KOPT-K1 (cell line): ENCODE results near the gene CD34.

ENCODE experiments used
- H3K27ac ChIP-seq: fragments of 200-600 bp; sonication (generic); 2 replicates; pipeline ENCODE4 v1.5.1; 2016; ENCODE audit warnings: antibody characterized with exemption, mild to moderate bottlenecking, low read depth, low read length; ENCODE audit not compliant: poor library complexity, severe bottlenecking
- H3K36me3 ChIP-seq: fragments of 200-600 bp; sonication (generic); 2 replicates; pipeline ENCODE4 v1.5.1; 2017; ENCODE audit warnings: antibody characterized with exemption, mild to moderate bottlenecking, low read length, moderate library complexity; ENCODE audit not compliant: insufficient read depth
- H3K9me3 ChIP-seq: fragments of 200-600 bp; sonication (generic); 2 replicates; pipeline ENCODE4 v1.5.1; 2017; ENCODE audit warnings: antibody characterized with exemption, low read length, mild to moderate bottlenecking; ENCODE audit not compliant: insufficient read depth, poor library complexity, severe bottlenecking

The CD34 gene

DNA sequence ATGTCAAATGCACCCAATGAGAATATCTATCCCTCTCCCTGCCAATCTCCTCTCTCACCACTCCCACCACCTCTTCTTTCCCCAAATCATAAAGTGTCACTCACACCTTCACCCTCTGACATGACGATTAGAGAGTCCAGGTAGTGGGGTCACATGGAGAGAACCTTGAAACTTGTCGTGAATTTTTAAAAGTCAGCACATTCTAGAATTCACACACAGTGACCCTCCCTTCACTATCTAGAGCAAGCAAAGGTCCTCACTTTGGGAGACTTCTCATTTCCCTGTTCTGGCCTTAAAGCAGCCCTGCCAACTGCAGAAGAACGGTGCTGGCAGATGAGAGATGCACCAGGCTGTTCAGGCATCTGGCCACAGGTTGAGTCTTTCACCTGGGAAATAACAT is 61.9 kb downstream of the CD34 start:
- H3K36me3 ChIP-seq: peaks cover 98% of the 10 kb centered on the region
- H3K9me3 ChIP-seq: no peaks in the 10 kb centered on the region
- no peak overlapping the region for H3K27ac ChIP-seq

DNA sequence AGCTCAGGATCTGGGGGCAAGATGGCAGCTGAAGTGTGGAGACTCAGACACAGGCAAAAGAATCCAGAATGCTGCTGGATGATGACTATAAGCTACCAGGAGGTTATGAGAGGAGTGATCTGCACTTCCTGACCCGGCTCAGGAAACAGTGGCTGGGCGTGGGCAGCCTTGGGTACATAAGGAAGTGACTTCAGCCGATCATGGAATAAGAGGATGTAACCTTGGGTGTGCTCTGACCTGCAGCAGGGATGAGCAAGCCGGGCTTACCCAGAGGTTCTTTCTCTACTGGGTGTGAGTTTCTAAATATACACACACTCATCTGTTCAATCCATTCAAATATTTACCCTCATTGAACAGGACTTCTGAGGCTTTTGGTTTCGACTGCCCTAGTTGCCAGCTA is 62.7 kb downstream of the CD34 start:
- Histone ChIP-seq H3K9me3 (no peaks in the 10 kb centered on the region), H3K36me3 (peaks cover 99% of the 10 kb centered on the region), H3K27ac (peak overlapping the region; percentile 10)

DNA sequence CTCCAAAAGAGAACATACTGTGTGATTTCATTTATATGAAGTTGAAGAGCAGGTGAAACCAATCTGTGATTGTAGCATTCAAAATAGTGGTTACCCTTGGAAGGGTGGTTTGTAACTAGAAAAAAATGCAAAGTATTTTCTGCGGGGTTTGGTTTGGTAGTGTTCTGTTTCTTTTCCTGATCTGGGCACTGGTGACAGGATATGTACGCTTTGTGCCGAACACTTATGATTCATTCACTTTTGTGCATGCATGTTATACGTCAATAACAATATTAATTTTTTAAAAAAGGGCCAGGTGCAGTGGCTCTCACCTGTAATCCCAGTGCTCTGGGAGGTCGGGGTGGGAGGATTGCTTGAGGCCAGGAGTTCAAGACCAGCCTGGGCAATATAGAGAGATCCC is 63.8 kb downstream of the CD34 start:
- no peak overlapping the region for H3K27ac ChIP-seq
- peaks cover 99% of the 10 kb centered on the region for H3K36me3 ChIP-seq
- no peaks in the 10 kb centered on the region for H3K9me3 ChIP-seq

DNA sequence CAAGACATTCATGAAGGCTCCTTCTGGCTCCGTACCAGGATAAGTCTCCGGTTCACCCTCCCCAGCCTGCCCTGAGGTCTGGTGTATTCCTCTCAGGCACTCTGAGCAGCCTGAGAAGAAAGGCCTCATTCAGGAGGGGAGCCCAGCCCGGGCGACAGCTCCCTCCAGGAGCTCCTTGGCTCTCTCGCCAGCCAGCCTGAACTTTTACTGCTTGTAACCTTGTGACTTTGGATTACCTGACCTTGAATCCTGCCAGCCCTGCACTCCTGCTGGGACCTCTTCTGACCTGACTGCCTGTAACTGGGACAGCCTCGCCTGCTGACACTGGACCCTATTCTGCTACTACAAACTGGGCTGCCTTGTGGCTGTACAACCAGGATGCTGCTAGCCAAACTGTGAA is 65.8 kb downstream of the CD34 start:
- Histone ChIP-seq H3K27ac (peak overlapping the region; percentile 20), H3K9me3 (no peaks in the 10 kb centered on the region), H3K36me3 (peaks cover 93% of the 10 kb centered on the region)

- Histone ChIP-seq H3K27ac (no peak overlapping the region), H3K9me3 (no peaks in the 10 kb centered on the region), H3K36me3 (peaks cover 92% of the 10 kb centered on the region)
Observed at GRCh38 chr1:207844371-207844770, 66.6 kb downstream of the CD34 start.

- no peaks in the 10 kb centered on the region for H3K9me3 ChIP-seq
- H3K27ac ChIP-seq: no peak overlapping the region
- H3K36me3 ChIP-seq: peaks cover 93% of the 10 kb centered on the region
Observed at GRCh38 chr1:207842506-207842905, 68.4 kb downstream of the CD34 start.

- H3K27ac ChIP-seq: no peak overlapping the region
- peaks cover 93% of the 10 kb centered on the region for H3K36me3 ChIP-seq
- no peaks in the 10 kb centered on the region for H3K9me3 ChIP-seq
Observed at GRCh38 chr1:207841901-207842300, 69.0 kb downstream of the CD34 start.

DNA sequence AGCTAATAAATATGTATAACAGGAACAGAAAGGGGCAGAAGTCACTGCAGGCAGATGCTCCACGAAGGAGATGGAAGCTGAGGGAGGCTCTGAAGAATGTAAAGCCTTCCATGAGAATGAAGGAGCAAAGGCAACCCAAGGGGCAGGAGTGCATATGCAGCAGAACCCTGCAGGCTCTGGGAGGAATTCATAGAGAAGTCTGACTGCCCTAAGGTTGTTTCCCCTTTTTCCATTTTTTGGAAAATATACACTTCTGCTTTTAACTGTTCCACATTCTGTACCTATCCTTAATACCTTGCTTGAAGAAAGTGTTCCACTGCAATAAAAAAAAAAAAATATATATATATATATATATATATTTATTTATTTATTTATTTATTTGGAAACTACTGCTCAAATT is 69.6 kb downstream of the CD34 start:
- Histone ChIP-seq H3K36me3 (peaks cover 93% of the 10 kb centered on the region), H3K9me3 (no peaks in the 10 kb centered on the region), H3K27ac (no peak overlapping the region)

DNA sequence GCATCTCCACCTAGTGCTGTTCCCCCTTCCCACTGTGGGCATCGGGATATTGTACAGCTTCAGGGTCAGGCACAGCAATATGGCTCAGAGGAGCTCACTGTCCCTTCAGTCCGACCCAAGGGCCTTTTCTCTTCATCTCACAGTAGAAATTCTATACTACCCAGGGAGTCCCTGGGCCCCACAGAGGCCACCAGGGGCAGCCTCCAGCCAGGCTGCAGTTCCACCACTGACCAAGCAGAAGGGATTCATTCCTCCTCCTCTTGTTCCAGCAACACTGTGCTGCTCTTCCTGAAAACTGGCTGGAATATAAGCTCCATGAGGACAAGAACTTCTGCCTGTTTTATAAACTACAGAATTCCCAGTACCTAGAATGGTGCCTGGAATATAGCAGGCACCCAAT is 70.5 kb downstream of the CD34 start:
- peaks cover 93% of the 10 kb centered on the region for H3K36me3 ChIP-seq
- H3K9me3 ChIP-seq: no peaks in the 10 kb centered on the region
- no peak overlapping the region for H3K27ac ChIP-seq

GRCh38 chr1:207839083-207839413 is 71.9 kb downstream of the CD34 start:
- Histone ChIP-seq H3K27ac (no peak overlapping the region), H3K9me3 (no peaks in the 10 kb centered on the region), H3K36me3 (peaks cover 93% of the 10 kb centered on the region)

DNA sequence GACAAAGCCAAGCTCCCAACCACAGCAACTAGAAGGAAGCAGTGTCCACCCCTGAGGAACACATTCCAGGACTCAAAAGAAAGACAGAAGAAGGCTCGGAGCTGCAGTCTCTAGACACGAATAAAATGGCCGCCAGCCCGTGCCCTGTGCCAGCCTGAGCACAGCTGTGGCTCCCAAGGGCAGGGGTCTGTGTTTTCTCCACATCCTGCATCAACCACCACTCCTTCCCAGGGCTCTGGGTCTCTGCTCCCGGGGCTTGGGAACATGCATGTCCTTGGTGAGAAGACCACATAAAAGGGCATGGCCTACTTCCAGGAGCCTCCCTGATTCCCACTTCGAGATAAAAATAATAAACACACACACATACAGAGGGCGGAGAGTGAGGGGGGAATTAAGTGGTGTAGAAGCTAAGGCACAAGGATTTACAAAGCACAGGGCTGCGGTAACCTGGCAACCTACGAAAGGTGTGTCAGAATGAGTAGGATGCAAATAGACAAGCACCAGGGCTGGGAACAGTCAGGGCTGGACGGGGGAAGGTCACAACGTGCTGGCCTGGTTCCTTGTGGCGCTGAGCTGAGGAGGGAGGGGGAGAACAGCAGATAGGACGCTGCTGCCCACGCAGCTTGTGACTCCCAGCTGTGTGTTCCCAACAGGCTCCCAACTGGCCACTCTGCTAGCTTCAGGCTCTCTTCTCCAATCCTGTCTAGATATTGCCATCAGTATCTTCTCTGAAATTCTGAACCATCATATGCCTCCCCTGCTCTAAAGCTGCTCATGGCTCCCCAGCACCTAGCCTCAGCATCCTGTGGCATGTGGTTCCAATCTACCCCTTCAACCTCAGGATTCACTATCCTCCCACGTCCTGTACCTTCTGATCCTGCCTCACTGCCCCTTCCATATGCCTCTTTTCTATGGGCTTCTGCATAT is 72.5 kb downstream of the CD34 start:
- Histone ChIP-seq H3K36me3 (peaks cover 93% of the 10 kb centered on the region), H3K9me3 (no peaks in the 10 kb centered on the region), H3K27ac (no peak overlapping the region)

DNA sequence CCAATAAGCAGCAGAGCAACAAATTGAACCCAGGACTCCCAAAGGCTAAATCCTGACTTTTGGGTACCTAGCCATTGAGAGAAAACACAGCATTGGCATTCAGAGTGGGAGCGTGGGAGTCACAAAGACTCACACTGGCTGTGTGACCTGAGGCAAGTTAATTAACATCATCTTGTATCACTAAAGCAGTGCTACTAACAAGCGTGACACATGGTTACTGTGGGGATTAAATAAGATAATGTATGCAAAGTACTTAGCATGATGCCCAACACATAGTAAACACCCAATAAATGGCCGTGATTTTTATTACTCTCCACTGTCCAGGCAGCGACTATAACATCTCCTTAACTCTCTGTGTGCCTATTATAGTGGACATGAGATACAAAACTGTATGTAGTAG is 73.3 kb downstream of the CD34 start:
- peaks cover 93% of the 10 kb centered on the region for H3K36me3 ChIP-seq
- no peaks in the 10 kb centered on the region for H3K9me3 ChIP-seq
- no peak overlapping the region for H3K27ac ChIP-seq

- Histone ChIP-seq H3K27ac (no peak overlapping the region), H3K36me3 (peaks cover 93% of the 10 kb centered on the region), H3K9me3 (no peaks in the 10 kb centered on the region)
Observed at GRCh38 chr1:207836591-207837347, 74.2 kb downstream of the CD34 start.

DNA sequence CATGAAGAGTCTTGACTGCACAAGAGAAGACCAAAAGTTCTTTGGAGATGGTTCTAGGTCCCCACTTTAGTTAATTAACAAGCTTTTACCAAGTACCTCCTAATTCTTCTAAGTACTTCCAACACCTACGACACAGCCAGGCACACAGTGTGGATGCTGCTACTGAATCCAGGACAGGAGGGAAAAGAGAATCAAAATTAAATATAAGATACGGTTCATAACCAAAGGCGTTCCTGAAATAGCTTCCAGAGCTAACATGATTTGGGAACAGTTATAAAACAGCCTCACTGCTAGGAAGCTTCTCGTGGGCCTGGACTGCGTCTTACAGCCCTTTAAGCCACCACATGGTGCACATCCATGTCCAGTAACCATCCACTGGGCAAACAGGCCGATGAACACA is 75.0 kb downstream of the CD34 start:
- H3K27ac ChIP-seq: no peak overlapping the region
- H3K36me3 ChIP-seq: peaks cover 98% of the 10 kb centered on the region
- H3K9me3 ChIP-seq: no peaks in the 10 kb centered on the region

GRCh38 chr1:207833956-207834660 is 76.8 kb downstream of the CD34 start:
- H3K27ac ChIP-seq: no peak overlapping the region
- H3K36me3 ChIP-seq: peaks cover 100% of the 10 kb centered on the region
- no peaks in the 10 kb centered on the region for H3K9me3 ChIP-seq
